GM23248 (cell line): Measurements from ENCODE around the gene FYTTD1.

Experiments
- EZH2 ChIP-seq: fragments of 200-600 bp; sonication (generic); IDR thresholded peaks from 2 replicates; pipeline ENCODE4 v1.6.1; 2018; ENCODE audit warnings: antibody characterized with exemption, mild to moderate bottlenecking; ENCODE audit not compliant: insufficient read depth, poor library complexity, severe bottlenecking
- EZH2phosphoT487 ChIP-seq: fragments of 200-600 bp; sonication (generic); IDR thresholded peaks from 2 replicates; pipeline ENCODE4 v1.6.1; 2018; ENCODE audit warnings: antibody characterized with exemption, moderate library complexity, mild to moderate bottlenecking, low read depth; ENCODE audit not compliant: insufficient read depth

- TF ChIP-seq EZH2phosphoT487 = no peak
- no peak for TF ChIP-seq EZH2
Observed at GRCh38 chr3:197800379-197800778, 50.7 kb downstream of the FYTTD1 start.
